H9 (cell line): ENCODE results near the gene TNFAIP2. TPM values are rescaled to one million over a fixed set of nuclear protein-coding genes. Genes with fewer than 3 reads are reported as not detected.

Experiments
- DNase-seq: peaks from one replicate; pipeline ENCODE4 v3.0.0-alpha.2; 2017
- H2AFZ ChIP-seq: one replicate; pipeline ENCODE4 v1.6.1; 2013; ENCODE audit warnings: mild to moderate bottlenecking, low read length, control low read depth, moderate library complexity
- H2AK5ac ChIP-seq: 2 replicates; pipeline ENCODE4 v1.6.1; 2013; ENCODE audit warnings: low read length, control low read depth, mixed read lengths; ENCODE audit not compliant: insufficient read length
- H2BK120ac ChIP-seq: one replicate; pipeline ENCODE4 v1.6.1; 2013; ENCODE audit warnings: low read depth, mild to moderate bottlenecking, low read length, control low read depth, inconsistent platforms; ENCODE audit not compliant: poor library complexity, severe bottlenecking
- H2BK12ac ChIP-seq: 2 replicates; pipeline ENCODE4 v1.6.1; 2013; ENCODE audit warnings: low read length, control low read depth, mixed read lengths, low read depth; ENCODE audit not compliant: insufficient read length
- H2BK15ac ChIP-seq: 2 replicates; pipeline ENCODE4 v1.6.1; 2013; ENCODE audit warnings: low read depth, low read length, control low read depth
- H2BK20ac ChIP-seq: one replicate; pipeline ENCODE4 v1.6.1; 2013; ENCODE audit warnings: low read depth, mild to moderate bottlenecking, low read length, control low read depth, inconsistent platforms; ENCODE audit not compliant: poor library complexity, severe bottlenecking
- H2BK5ac ChIP-seq: 2 replicates; pipeline ENCODE4 v1.6.1; 2013; ENCODE audit warnings: low read length, control low read depth, mixed read lengths; ENCODE audit not compliant: insufficient read length
- H3K14ac ChIP-seq: 2 replicates; pipeline ENCODE4 v1.6.1; 2013; ENCODE audit warnings: low read length, control low read depth; ENCODE audit not compliant: insufficient read depth
- H3K18ac ChIP-seq: 2 replicates; pipeline ENCODE4 v1.6.1; 2013; ENCODE audit warnings: low read depth, mild to moderate bottlenecking, mixed read lengths, low read length, control low read depth; ENCODE audit not compliant: insufficient read length
- H3K23ac ChIP-seq: 2 replicates; pipeline ENCODE4 v1.6.1; 2013; ENCODE audit warnings: low read length, control low read depth, mixed read lengths, low read depth; ENCODE audit not compliant: insufficient read length
- H3K23me2 ChIP-seq: 2 replicates; pipeline ENCODE4 v1.6.1; 2013; ENCODE audit warnings: low read depth, mild to moderate bottlenecking, mixed read lengths, low read length, control low read depth; ENCODE audit not compliant: insufficient read length, poor library complexity, severe bottlenecking
- H3K27ac ChIP-seq: 2 replicates; pipeline ENCODE4 v1.5.1; 2013; ENCODE audit warnings: low read length, control low read depth, mixed read lengths, low read depth; ENCODE audit not compliant: insufficient read length
- H3K27me3 ChIP-seq: 2 replicates; pipeline ENCODE4 v1.6.1; 2013; ENCODE audit warnings: low read length, control low read depth, inconsistent platforms; ENCODE audit not compliant: insufficient read depth
- H3K4ac ChIP-seq: 2 replicates; pipeline ENCODE4 v1.6.1; 2013; ENCODE audit warnings: low read depth, mild to moderate bottlenecking, control low read depth, inconsistent platforms, low read length, moderate library complexity
- H3K4me1 ChIP-seq: 2 replicates; pipeline ENCODE4 v1.6.1; 2013; ENCODE audit warnings: low read length, control low read depth, inconsistent platforms; ENCODE audit not compliant: insufficient read depth
- H3K4me2 ChIP-seq: 2 replicates; pipeline ENCODE4 v1.6.1; 2013; ENCODE audit warnings: low read length, control low read depth, mixed read lengths; ENCODE audit not compliant: insufficient read length, insufficient read depth
- H3K56ac ChIP-seq: 2 replicates; pipeline ENCODE4 v1.6.1; 2013; ENCODE audit warnings: low read depth, mild to moderate bottlenecking, mixed read lengths, low read length, control low read depth; ENCODE audit not compliant: insufficient read length
- H3K79me1 ChIP-seq: 2 replicates; pipeline ENCODE4 v1.6.1; 2013; ENCODE audit warnings: low read depth, mild to moderate bottlenecking, moderate library complexity, low read length, control low read depth, inconsistent platforms; ENCODE audit not compliant: insufficient read depth, poor library complexity, severe bottlenecking
- H3K79me2 ChIP-seq: 2 replicates; pipeline ENCODE4 v1.6.1; 2013; ENCODE audit warnings: low read length, control low read depth, inconsistent platforms; ENCODE audit not compliant: insufficient read depth
- H3K9ac ChIP-seq: 2 replicates; pipeline ENCODE4 v1.6.1; 2013; ENCODE audit warnings: low read length, control low read depth, mixed read lengths; ENCODE audit not compliant: insufficient read length; ENCODE audit errors: extremely low read depth
- H3K9me3 ChIP-seq: one replicate; pipeline ENCODE4 v1.6.1; 2013; ENCODE audit warnings: low read depth, low read length, inconsistent platforms; ENCODE audit not compliant: control insufficient read depth
- H3T11ph ChIP-seq: one replicate; pipeline ENCODE4 v1.6.1; 2013; ENCODE audit warnings: mild to moderate bottlenecking, low read length, control low read depth, inconsistent platforms
- H4K20me1 ChIP-seq: one replicate; pipeline ENCODE4 v1.6.1; 2013; ENCODE audit not compliant: control insufficient read depth, insufficient read length, insufficient read depth
- H4K5ac ChIP-seq: 2 replicates; pipeline ENCODE4 v1.6.1; 2013; ENCODE audit warnings: low read depth, mild to moderate bottlenecking, mixed read lengths, low read length, control low read depth; ENCODE audit not compliant: insufficient read length
- H4K8ac ChIP-seq: replicated peaks from 2 replicates; pipeline ENCODE4 v1.6.1; 2013; ENCODE audit warnings: low read length, control low read depth, mixed read lengths, low read depth; ENCODE audit not compliant: insufficient read length
- H4K91ac ChIP-seq: 2 replicates; pipeline ENCODE4 v1.6.1; 2013; ENCODE audit warnings: low read depth, mild to moderate bottlenecking, moderate library complexity, mixed read lengths, low read length, control low read depth; ENCODE audit not compliant: insufficient read length
- H3K27ac Mint-ChIP-seq, 3 experiments: 2 replicates in 2 of 3; 3 replicates in 1 of 3; pipeline ENCODE4 v1.8.0; 2020 to 2021; ENCODE audit warnings: mixed read lengths in 3 of 3, mild to moderate bottlenecking in 1 of 3, moderate library complexity in 1 of 3
- H3K27me3 Mint-ChIP-seq: 2 replicates; pipeline ENCODE4 v1.8.0; 2021; ENCODE audit warnings: low read depth, mild to moderate bottlenecking, moderate library complexity, mixed read lengths
- H3K36me3 Mint-ChIP-seq, 3 experiments: 2 replicates in 2 of 3; 3 replicates in 1 of 3; pipeline ENCODE4 v1.8.0; 2020 to 2021; ENCODE audit warnings: low read depth in 3 of 3, mixed read lengths in 3 of 3; ENCODE audit not compliant: insufficient read depth in 1 of 3
- H3K4me1 Mint-ChIP-seq, 2 experiments: 2 replicates each; pipeline ENCODE4 v1.8.0; 2020; ENCODE audit warnings: mixed read lengths in 2 of 2
- H3K4me3 Mint-ChIP-seq, 2 experiments: 2 replicates in 1 of 2; 3 replicates in 1 of 2; pipeline ENCODE4 v1.8.0; 2020 to 2021; ENCODE audit warnings: mild to moderate bottlenecking in 2 of 2, mixed read lengths in 2 of 2, moderate library complexity in 1 of 2
- H3K9me3 Mint-ChIP-seq, 2 experiments: 2 replicates in 1 of 2; 3 replicates in 1 of 2; pipeline ENCODE4 v1.8.0; 2020; ENCODE audit warnings: mild to moderate bottlenecking in 2 of 2, mixed read lengths in 2 of 2, moderate library complexity in 1 of 2
- WGBS: extraction: QIAGEN DNeasy Blood & Tissue Kit; methylation state at CpG from one replicate; pipeline ENCODE4 v1.1.7; 2013; ENCODE audit warnings: missing lambda C conversion rate, low lambda C conversion rate, mixed read lengths; ENCODE audit not compliant: insufficient read length; ENCODE audit errors: extremely low coverage; 5-methylcytosine and 5-hydroxymethylcytosine counted together
- total RNA-seq: library from RNA; stranded (reverse); gene quantifications from 2 replicates; pipeline ENCODE4 v1.2.1, GENCODE V29; 2021
- TF ChIP-seq, protein P1 (sequence below): fragments of 200-600 bp; sonication (generic); conservative IDR thresholded peaks from 3 replicates; pipeline ENCODE4 v1.8.0; 2021; ENCODE audit warnings: antibody characterized with exemption, mild to moderate bottlenecking

The TNFAIP2 gene
- total RNA-seq, 1 experiment from 2014 or later: 29.3 TPM

DNA sequence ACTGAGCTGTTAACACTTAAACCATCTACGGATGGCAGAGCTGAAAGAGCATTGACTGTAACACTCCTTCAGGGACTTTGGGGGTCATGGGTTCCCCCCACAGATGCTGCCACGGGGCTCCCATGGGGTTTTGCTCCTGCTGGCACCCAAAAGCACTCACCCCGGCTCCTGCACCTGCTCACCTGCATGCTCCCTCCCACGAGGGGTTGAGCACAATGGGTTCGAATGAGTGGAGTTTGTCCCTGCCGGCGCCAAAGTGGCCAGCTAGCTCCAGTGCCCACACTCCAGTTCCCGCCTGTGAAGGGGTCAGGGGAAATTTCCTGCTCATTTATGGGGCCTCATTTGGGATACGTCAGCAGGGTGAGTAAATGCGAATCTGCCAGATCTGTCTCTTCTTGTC lies 40.7 kb downstream of the TNFAIP2 start:
- Histone ChIP-seq H3K4me2 (no peak overlapping the region), H4K91ac (no peak overlapping the region), H3K4me1 (no peaks in the 10 kb centered on the region), H3K23me2 (no peaks in the 10 kb centered on the region), H3K23ac (no peak overlapping the region), H3K18ac (no peak overlapping the region), H3K27ac (no peak overlapping the region), H3K9ac (no peak overlapping the region), H2AK5ac (no peak overlapping the region), H2BK120ac (no peak overlapping the region), H3K14ac (no peak overlapping the region), H3K56ac (no peak overlapping the region), H2BK15ac (no peak overlapping the region), H4K8ac (no peak overlapping the region), H4K20me1 (no peaks in the 10 kb centered on the region), H4K5ac (no peak overlapping the region), H3K4ac (no peak overlapping the region), H2AFZ (no peak overlapping the region), H3T11ph (no peak overlapping the region), H3K27me3 (no peaks in the 10 kb centered on the region), H2BK12ac (no peak overlapping the region), H2BK20ac (no peak overlapping the region), H3K79me2 (no peaks in the 10 kb centered on the region), H3K9me3 (peaks cover 16% of the 10 kb centered on the region), H3K79me1 (no peaks in the 10 kb centered on the region), H2BK5ac (no peak overlapping the region)
- Mint-ChIP-seq H3K27me3 (peaks cover 20% of the 10 kb centered on the region), H3K36me3 (peaks cover 0 to 5% (median 2%) of the 10 kb centered on the region in 3 experiments; a peak in 3 of 7 replicates), H3K27ac (no peak overlapping the region; a peak in 1 of 7 replicates), H3K9me3 (peaks cover 0 to 12% of the 10 kb centered on the region in 2 experiments; a peak in 4 of 5 replicates), H3K4me3 (no peak overlapping the region), H3K4me1 (0 out of 4 replicates have a peak, but pooled peaks cover 0 to 4% of the 10 kb centered on the region in 2 experiments)
- WGBS: no CpG with 5 or more reads among the region's 10 CpGs
- TF ChIP-seq, protein P1, sequence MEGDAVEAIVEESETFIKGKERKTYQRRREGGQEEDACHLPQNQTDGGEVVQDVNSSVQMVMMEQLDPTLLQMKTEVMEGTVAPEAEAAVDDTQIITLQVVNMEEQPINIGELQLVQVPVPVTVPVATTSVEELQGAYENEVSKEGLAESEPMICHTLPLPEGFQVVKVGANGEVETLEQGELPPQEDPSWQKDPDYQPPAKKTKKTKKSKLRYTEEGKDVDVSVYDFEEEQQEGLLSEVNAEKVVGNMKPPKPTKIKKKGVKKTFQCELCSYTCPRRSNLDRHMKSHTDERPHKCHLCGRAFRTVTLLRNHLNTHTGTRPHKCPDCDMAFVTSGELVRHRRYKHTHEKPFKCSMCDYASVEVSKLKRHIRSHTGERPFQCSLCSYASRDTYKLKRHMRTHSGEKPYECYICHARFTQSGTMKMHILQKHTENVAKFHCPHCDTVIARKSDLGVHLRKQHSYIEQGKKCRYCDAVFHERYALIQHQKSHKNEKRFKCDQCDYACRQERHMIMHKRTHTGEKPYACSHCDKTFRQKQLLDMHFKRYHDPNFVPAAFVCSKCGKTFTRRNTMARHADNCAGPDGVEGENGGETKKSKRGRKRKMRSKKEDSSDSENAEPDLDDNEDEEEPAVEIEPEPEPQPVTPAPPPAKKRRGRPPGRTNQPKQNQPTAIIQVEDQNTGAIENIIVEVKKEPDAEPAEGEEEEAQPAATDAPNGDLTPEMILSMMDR: no peak
- no peak for DNase-seq
